ENCODE data around the gene MORF4L1.
"Not testable (repeated sequence)": the region's sequence is repeated elsewhere in the genome, so short reads cannot be mapped to it uniquely, and the experiment has no call there.

The MORF4L1 gene

GRCh38 chr15:78902281-78903032, 29.8 kb downstream of the MORF4L1 start:
- DNase-seq, result not testable (repeated sequence)

DNA sequence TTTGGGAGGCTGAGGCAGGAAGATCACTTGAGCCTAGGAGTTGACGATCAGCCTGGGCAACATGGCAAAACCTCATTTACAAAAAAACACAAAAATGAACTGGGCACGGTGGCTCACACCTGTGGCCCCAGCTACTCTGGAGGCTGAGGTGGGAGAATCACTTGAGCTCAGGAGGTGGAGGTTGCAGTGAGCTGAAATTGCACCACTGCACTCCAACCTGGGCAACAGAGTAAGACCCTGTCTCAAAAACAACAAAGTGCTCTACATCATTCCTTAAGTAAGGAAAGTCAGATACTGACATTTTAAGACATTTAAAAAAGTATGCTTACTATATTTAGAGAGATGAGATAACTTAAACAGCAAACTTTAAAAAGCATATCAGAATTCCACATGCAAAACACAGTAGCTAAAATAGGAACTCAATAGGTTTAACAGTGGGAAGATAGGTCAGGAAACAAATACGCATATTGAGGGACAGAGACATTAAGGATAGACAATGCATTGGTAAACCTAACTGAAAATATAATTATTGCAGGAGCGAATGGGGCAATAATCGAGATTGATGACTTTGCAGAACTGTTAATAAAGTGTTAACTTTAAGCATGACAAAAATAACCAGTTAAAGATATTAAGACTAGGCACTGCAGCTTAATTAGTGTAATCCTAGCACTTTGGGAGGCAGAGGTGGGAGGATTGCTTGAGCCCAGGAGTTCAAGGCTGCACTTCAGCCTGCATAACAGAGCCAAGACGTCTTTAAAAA, 32.1 kb downstream of the MORF4L1 start:
- DNase-seq, result no peak

DNA sequence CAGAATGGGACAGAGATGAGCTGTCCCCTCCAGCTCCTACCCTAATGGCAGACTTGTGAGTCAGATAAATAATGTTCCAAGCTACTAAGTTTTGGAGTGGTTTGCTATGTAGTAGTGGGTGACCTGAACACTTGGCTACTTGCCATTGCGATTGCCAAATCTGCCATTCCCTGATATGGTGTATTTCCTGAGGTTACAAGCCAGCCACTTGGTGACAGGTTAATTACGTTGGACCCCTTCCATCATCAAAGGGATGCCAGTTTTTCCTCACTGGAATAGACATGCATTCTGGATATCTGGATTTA, 33.6 kb downstream of the MORF4L1 start:
- no peak for DNase-seq

GRCh38 chr15:78907577-78907976, 34.9 kb downstream of the MORF4L1 start:
- DNase-seq, result peak in 2 of 3 donors; percentile 35 to 41

- DNase-seq, result no peak
Measured at GRCh38 chr15:78909160-78909695, 36.5 kb downstream of the MORF4L1 start.

DNA sequence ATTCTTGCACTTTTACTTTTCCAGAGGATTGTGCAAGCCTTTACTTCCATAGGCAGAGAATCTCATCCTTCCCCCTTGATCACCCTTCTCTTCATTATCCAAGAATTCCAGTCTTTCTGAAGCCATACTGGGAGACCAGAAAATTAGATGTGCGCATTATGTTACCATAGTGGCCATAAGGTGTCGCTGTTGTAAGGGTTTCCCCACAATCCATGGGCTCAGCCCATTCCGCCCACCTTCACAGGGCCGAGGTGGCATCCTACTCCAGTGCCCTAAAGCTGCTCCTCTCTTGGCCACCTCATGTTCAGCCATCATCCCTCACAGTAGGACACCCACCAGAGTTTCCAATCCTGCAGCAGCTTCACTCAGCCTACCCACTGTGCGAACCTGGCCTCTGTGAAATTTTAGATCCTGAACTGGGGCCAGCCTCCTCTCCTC, 37.1 kb downstream of the MORF4L1 start:
- peak; percentile 65 to 76 (median 75) for DNase-seq

- no peak for DNase-seq
Measured at GRCh38 chr15:78910271-78910670, 37.6 kb downstream of the MORF4L1 start.

DNA sequence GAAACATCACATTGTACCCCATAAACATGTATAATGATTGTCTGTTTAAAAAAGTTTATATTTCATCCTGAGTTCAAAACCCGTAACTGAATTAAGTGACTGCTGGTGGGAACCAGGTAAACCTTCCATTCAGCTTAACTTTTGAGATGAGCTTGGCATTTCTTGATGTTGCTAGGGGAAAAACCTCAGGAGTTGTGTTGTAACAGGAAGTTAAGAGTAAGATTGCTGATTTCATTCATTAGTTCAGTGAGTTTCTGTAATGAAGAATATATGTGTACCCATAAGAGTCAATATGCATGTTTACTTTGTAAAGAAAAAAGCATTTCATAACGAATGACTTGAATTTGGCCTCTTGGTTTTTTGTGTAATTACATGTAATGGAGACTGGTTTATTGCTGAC, 39.6 kb downstream of the MORF4L1 start:
- peak in 2 of 3 donors; percentile 41 to 47 for DNase-seq

DNA sequence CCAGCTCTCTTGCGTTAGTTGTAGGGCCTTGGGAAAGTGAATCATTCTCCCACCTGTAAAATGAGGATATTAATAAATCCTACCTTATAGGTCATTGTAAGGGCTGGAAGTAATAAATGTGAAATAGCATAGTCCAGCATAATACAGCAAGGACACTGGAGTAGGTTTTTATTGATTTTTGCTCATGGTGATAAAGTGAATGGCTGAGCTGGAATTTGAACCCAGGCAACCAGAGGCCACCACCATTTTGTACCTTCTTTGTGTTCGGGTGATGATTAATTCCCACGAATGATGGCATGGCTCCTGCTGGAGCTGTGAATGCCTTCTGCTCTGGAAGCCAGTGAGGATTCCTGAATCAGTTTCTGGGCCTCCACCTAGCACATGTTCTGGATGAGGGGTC, 40.3 kb downstream of the MORF4L1 start:
- DNase-seq, result no peak

GRCh38 chr15:78914027-78914764, 41.5 kb downstream of the MORF4L1 start:
- peak; percentile 35 to 45 (median 44) for DNase-seq

- DNase-seq, result peak; percentile 84 to 90 (median 86)
Measured at GRCh38 chr15:78915341-78916087, 42.8 kb downstream of the MORF4L1 start.

DNA sequence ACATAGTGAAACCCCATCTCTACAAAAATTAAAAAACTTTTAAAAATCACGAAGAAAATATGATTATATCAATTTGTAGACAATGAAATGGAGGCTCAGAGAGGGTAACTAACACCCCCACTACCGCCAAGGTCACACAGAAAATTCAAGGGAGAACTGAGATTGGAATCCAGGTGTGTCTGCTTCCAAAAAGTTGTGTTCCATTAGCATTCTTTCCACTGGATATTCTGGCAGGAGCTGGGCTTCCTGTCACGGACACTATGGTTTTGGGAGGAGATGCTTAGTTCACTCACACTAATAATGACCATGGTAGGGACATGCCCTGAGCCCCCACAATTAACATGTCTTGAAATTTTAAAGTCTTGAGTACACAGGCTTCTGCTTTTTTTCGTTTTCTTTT, 43.4 kb downstream of the MORF4L1 start:
- DNase-seq, result no peak

- no peak for DNase-seq
Measured at GRCh38 chr15:78917888-78918287, 45.2 kb downstream of the MORF4L1 start.

GRCh38 chr15:78921517-78921916, 48.8 kb downstream of the MORF4L1 start:
- DNase-seq, result no peak

GRCh38 chr15:78921940-78922339, 49.2 kb downstream of the MORF4L1 start:
- DNase-seq, result no peak

GRCh38 chr15:78922527-78922926, 49.8 kb downstream of the MORF4L1 start:
- no peak for DNase-seq

- peak; percentile 51 to 56 (median 55) for DNase-seq
Measured at GRCh38 chr15:78923015-78923414, 50.3 kb downstream of the MORF4L1 start.

DNA sequence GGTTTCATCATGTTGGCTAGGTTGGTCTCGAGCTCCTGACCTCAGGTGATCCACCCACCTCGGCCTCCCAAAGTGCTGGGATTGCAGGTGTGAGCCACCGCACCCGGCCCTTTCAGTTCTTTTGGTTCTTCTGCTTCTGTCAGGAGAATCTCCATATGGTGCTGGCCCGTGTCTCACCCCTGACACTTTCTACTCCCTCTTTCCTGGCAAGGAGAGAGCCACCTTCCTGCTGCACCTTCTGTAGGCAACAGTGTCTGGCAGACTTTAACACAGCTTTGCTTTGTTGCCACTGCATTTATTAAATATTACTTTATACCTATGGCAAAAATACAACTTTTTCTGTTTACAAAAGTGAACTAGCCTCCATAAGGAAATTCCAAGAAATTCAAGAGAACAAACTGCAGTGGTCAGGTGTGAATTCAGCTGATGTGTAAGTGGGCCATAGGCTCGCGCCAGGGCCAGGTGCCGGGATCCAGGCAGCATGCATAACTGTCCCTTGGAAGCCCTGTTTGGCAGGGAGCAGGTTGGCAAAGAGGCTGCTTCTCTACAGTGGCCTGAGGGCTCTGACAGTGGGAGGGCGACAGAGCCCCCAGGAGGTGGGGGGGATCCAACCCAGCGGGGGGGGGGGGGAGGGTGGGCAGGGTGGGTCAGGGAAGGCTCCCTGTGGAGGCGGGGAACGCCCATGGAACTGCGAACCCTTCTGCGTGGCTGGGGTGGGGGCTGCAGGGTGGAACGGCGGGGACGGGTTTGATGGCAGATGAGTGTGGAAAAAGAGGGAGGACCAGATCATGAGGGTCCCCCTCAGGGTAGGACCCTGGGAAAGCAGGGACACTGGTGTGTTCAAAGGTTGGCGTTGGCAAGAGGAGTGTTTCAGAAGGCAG, 51.0 kb downstream of the MORF4L1 start:
- no peak for DNase-seq

DNA sequence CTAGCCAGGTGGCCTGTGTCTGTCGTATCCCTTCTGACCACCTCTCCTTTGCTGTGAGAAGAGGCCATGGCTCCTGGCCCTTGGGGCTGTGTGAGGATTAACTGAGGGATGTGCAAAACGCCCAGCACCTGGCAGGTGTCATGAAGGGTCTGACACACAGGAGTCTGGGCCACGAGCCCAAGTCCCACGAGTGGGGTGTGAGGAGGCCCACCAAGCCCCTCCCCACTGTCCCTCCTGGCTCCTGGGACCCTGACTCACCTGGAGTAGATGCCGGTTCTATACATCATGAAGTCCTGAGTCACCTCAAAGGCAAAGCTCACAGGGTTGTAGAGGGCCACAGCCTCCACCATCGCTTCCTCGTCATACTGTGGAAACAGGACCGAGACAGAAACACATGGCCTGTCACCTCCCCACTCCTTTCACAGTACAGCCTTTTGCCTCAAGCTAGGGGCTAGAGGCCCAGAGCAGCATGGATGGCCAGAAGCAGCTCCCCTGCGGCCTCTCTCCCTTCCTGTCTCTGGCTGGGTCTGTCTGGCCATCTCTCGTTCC, 52.5 kb downstream of the MORF4L1 start:
- no peak for DNase-seq

- no peak for DNase-seq
Measured at GRCh38 chr15:78925956-78926743, 53.5 kb downstream of the MORF4L1 start.

All from suppressor macrophage treated with lipopolysaccharide for 1 hour (primary cell).